ENCODE measurements around the gene ATXN2L. TPM values are rescaled to one million over a fixed set of nuclear protein-coding genes. Genes with fewer than 3 reads are reported as not detected.
"Not testable (repeated sequence)": the region's sequence is repeated elsewhere in the genome, so short reads cannot be mapped to it uniquely, and the experiment has no call there.

The ATXN2L gene
- total and polyA plus RNA-seq, 2 of the 4 experiments (the other 2 are of a cell fraction): 12.9 to 58.8 TPM

GRCh38 chr16:28822520-28823290 lies at the start of gene ATXN2L (continued):
- TF ChIP-seq MAFK (IDR thresholded peaks at IDR 0.05; ENCODE audit: low read depth, low read length) (no peak), BHLHE40 (IDR thresholded peaks at IDR 0.05; ENCODE audit: low read depth, low read length) (peak; percentile 70), MAZ (IDR thresholded peaks at IDR 0.05; ENCODE audit: borderline replicate concordance, low read depth, low read length) (peak; percentile 88; the same call in 1 of the 2 replicates), RCOR1 (IDR thresholded peaks at IDR 0.05; ENCODE audit: insufficient replicate concordance, low read length) (no peak)
- TF ChIP-seq, protein P1, sequence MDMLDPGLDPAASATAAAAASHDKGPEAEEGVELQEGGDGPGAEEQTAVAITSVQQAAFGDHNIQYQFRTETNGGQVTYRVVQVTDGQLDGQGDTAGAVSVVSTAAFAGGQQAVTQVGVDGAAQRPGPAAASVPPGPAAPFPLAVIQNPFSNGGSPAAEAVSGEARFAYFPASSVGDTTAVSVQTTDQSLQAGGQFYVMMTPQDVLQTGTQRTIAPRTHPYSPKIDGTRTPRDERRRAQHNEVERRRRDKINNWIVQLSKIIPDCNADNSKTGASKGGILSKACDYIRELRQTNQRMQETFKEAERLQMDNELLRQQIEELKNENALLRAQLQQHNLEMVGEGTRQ (IDR thresholded peaks at IDR 0.05; ENCODE audit: low read depth, low read length): no peak

GRCh38 chr16:28781697-28782096 lies 41.1 kb upstream of the ATXN2L start:
- H2BK5ac ChIP-seq (ENCODE audit: low read depth, low read length, poor library complexity, severe bottlenecking); intact Hi-C loops (cut with micrococcal nuclease); H2BK20ac ChIP-seq (ENCODE audit: low read depth, low read length); H2AK5ac ChIP-seq (ENCODE audit: low read depth, low read length); H3K79me1 ChIP-seq (ENCODE audit: low read depth in 1 of 2, low read length in 2 of 2); H3K36me3 ChIP-seq (ENCODE audit: control insufficient read depth, insufficient read depth, low read length); H3K23ac ChIP-seq (ENCODE audit: low read depth, low read length); H2AK9ac ChIP-seq (replicated peaks; ENCODE audit: low read depth, low read length, poor library complexity); H3K4me1 ChIP-seq (ENCODE audit: control insufficient read depth, insufficient read depth, low read length); dilution Hi-C loops (cut with HindIII; ENCODE audit: low sequenced_read_pairs, unreplicated experiment); POLR2A ChIA-PET (ENCODE audit: unreplicated experiment); H3K4me3 ChIP-seq (ENCODE audit: insufficient read depth, low read depth, low read length); H3K27ac ChIP-seq (ENCODE audit: insufficient read depth, low read length); DNase-seq; H4K20me1 ChIP-seq (ENCODE audit: insufficient read depth, low read length); H3K9me3 ChIP-seq (ENCODE audit: control insufficient read depth, insufficient read depth, low read length); in situ Hi-C loops (cut with MboI; ENCODE audit: low sequenced_read_pairs); H4K5ac ChIP-seq (ENCODE audit: low read depth, low read length); H2BK120ac ChIP-seq (ENCODE audit: low read depth, low read length); H3K4me2 ChIP-seq (ENCODE audit: low read depth, low read length); H4K8ac ChIP-seq (ENCODE audit: low read depth in 2 of 2, low read length in 2 of 2); H3K9me1 ChIP-seq (ENCODE audit: insufficient read depth, low read length); H3K18ac ChIP-seq (ENCODE audit: low read depth, low read length); BruUV-seq (replicated peaks); H3K4ac ChIP-seq (ENCODE audit: low read depth, low read length); H3K27me3 ChIP-seq (ENCODE audit: control insufficient read depth, insufficient read depth, low read length); CTCF ChIA-PET; H3K9ac ChIP-seq (ENCODE audit: low read depth, low read length); H4K91ac ChIP-seq (ENCODE audit: insufficient read depth, low read depth, low read length); ATAC-seq (ENCODE audit: low read depth); H2BK15ac ChIP-seq (ENCODE audit: low read depth, low read length); H3K56ac ChIP-seq (ENCODE audit: extremely low read depth, insufficient read depth, low read length); H2AFZ ChIP-seq (replicated peaks; ENCODE audit: low read length, poor library complexity); H3K14ac ChIP-seq (replicated peaks; ENCODE audit: low read depth, low read length): not testable (repeated sequence)
- WGBS, 2 experiments (ENCODE audit: extremely low coverage in 2 of 2, insufficient read length in 1 of 2): no CpG with 5 or more reads among the region's 6 CpGs

DNA sequence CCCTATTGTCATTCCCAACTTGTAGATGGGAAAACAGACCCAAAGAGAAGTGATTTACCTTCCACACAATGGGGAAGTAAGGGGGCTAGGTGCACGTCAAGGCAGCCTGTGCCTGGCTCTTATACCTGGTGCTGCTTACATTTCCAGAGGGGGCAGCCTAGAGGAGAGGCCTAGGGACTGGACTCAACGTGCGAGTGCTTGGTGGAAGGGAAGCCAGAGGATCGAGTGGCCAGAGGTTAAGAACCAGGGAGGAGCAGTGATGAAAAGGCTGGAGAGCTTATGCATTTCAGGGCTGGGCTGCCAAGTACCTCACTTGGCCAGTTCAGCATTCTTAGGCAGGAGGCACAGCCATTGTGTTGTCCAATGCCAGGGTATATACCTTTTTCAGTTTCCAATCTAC lies 40.4 kb upstream of the ATXN2L start:
- POLR2A ChIA-PET (ENCODE audit: unreplicated experiment); intact Hi-C loops (cut with micrococcal nuclease); H2BK120ac ChIP-seq (ENCODE audit: low read depth, low read length); H2AK9ac ChIP-seq (replicated peaks; ENCODE audit: low read depth, low read length, poor library complexity); H3K27me3 ChIP-seq (ENCODE audit: control insufficient read depth, insufficient read depth, low read length); H3K4me2 ChIP-seq (ENCODE audit: low read depth, low read length); H4K5ac ChIP-seq (ENCODE audit: low read depth, low read length); BruUV-seq (replicated peaks); H2BK5ac ChIP-seq (ENCODE audit: low read depth, low read length, poor library complexity, severe bottlenecking); H3K14ac ChIP-seq (replicated peaks; ENCODE audit: low read depth, low read length); H2AFZ ChIP-seq (replicated peaks; ENCODE audit: low read length, poor library complexity); H3K56ac ChIP-seq (ENCODE audit: extremely low read depth, insufficient read depth, low read length); dilution Hi-C loops (cut with HindIII; ENCODE audit: low sequenced_read_pairs, unreplicated experiment); H3K4ac ChIP-seq (ENCODE audit: low read depth, low read length); H3K79me1 ChIP-seq (ENCODE audit: low read depth in 1 of 2, low read length in 2 of 2); H3K9me1 ChIP-seq (ENCODE audit: insufficient read depth, low read length); H3K9ac ChIP-seq (ENCODE audit: low read depth, low read length); H3K9me3 ChIP-seq (ENCODE audit: control insufficient read depth, insufficient read depth, low read length); H3K4me3 ChIP-seq (ENCODE audit: insufficient read depth, low read depth, low read length); H2AK5ac ChIP-seq (ENCODE audit: low read depth, low read length); ATAC-seq (ENCODE audit: low read depth); H4K91ac ChIP-seq (ENCODE audit: insufficient read depth, low read depth, low read length); H3K27ac ChIP-seq (ENCODE audit: insufficient read depth, low read length); H3K36me3 ChIP-seq (ENCODE audit: control insufficient read depth, insufficient read depth, low read length); H2BK20ac ChIP-seq (ENCODE audit: low read depth, low read length); H3K23ac ChIP-seq (ENCODE audit: low read depth, low read length); H4K20me1 ChIP-seq (ENCODE audit: insufficient read depth, low read length); DNase-seq; H2BK15ac ChIP-seq (ENCODE audit: low read depth, low read length); in situ Hi-C loops (cut with MboI; ENCODE audit: low sequenced_read_pairs); H3K18ac ChIP-seq (ENCODE audit: low read depth, low read length); H3K4me1 ChIP-seq (ENCODE audit: control insufficient read depth, insufficient read depth, low read length); H4K8ac ChIP-seq (ENCODE audit: low read depth in 2 of 2, low read length in 2 of 2); CTCF ChIA-PET: not testable (repeated sequence)
- WGBS, 2 experiments (ENCODE audit: extremely low coverage in 2 of 2, insufficient read length in 1 of 2): no CpG with 5 or more reads among the region's 4 CpGs

All from IMR-90 (cell line).